ENCODE measurements around the gene ZNF687. TPM values are rescaled to one million over a fixed set of nuclear protein-coding genes. Genes with fewer than 3 reads are reported as not detected.
A peak's percentile ranks its signal among the peaks of the same experiment; 100 is the strongest.

The ZNF687 gene
- total RNA-seq, 4 donors from 2014 or later: 30.5 to 53.5 (median 38.5) TPM

DNA sequence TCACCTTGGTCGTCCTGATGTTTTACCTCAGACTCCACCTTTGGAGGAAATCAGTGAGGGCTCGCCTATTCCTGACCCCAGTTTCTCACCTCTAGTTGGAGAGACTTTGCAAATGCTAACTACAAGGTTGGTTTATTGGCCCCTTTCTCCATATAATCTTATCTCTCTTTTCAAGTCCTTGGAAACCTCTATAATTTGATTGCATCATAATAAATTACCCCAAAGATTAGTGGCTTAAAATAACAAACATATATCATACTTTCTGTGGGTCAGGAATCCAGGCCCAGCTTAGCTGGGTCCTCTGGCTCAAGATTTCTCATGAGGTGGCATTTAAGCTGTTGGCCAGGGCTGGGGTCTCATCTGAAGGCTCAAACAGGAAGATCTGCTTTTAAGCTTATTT is 39.7 kb upstream of the ZNF687 start:
- Histone ChIP-seq H3K4me3 (no peak overlapping the region), H3K9me3 (no peaks in the 10 kb centered on the region), H3K4me1 (no peaks in the 10 kb centered on the region), H3K36me3 (peaks cover 0 to 100% (median 0%) of the 10 kb centered on the region in 3 donors), H3K27me3 (no peaks in the 10 kb centered on the region), H3K27ac (peak overlapping the region in 1 of 4 donors; percentile 7)
- TF ChIP-seq POLR2A (IDR thresholded peaks at IDR 0.05): no peak
- TF ChIP-seq, protein P1, sequence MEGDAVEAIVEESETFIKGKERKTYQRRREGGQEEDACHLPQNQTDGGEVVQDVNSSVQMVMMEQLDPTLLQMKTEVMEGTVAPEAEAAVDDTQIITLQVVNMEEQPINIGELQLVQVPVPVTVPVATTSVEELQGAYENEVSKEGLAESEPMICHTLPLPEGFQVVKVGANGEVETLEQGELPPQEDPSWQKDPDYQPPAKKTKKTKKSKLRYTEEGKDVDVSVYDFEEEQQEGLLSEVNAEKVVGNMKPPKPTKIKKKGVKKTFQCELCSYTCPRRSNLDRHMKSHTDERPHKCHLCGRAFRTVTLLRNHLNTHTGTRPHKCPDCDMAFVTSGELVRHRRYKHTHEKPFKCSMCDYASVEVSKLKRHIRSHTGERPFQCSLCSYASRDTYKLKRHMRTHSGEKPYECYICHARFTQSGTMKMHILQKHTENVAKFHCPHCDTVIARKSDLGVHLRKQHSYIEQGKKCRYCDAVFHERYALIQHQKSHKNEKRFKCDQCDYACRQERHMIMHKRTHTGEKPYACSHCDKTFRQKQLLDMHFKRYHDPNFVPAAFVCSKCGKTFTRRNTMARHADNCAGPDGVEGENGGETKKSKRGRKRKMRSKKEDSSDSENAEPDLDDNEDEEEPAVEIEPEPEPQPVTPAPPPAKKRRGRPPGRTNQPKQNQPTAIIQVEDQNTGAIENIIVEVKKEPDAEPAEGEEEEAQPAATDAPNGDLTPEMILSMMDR (IDR thresholded peaks at IDR 0.05): no peak
- DNase-seq: no peak

DNA sequence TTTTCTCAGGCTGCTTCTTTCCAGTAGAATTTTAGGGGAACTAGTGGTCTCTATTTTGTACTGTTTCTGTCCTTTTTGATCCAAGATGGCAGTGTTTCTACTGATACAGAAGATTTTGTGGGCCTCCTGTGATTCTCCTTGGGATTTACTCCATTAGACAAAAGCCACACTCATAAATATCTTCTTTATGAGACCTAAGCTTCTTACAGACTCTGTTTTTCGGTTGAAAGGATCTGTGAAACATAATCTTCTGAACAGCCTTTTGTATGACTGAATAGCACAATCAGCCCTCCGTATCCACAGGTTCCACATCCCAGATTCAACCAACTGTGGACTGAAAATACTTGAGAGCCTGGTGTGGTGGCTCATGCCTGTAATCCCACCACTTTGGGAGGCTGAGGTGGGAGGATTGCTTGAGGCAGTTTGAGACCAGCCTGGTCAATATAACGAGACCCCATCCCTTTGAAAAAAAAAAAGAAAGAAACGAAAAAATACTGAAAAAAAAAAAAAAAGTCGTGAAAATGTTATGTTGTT is 38.3 kb upstream of the ZNF687 start:
- no peak overlapping the region for H3K27ac ChIP-seq
- TF ChIP-seq, protein P1 (IDR thresholded peaks at IDR 0.05): no peak
- no peak for TF ChIP-seq POLR2A (IDR thresholded peaks at IDR 0.05)

DNA sequence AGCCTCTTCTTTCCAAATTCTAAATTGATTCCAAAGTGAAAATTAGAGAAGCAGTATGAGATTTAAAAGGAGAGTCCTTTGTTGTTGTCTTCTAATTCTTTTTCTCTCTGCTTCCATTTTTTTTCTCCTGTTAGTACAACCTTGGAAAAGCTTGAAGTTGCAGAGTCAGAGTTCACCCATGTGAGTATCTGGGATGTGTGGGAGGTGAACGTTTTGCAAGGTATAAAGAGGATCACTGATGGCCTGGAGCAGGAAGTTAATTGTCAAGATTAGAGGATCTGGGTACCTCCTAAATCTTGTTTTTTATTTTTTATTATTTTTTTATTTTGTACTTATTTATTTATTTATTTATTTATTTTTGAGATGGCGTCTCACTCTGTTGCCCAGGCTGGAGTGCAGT is 35.3 kb upstream of the ZNF687 start:
- H3K27me3 ChIP-seq: no peaks in the 10 kb centered on the region
- no peak for DNase-seq
- H3K27ac ChIP-seq: no peak overlapping the region
- no peaks in the 10 kb centered on the region for H3K4me1 ChIP-seq
- TF ChIP-seq, protein P1 (IDR thresholded peaks at IDR 0.05): no peak
- TF ChIP-seq POLR2A (IDR thresholded peaks at IDR 0.05): no peak
- H3K9me3 ChIP-seq: no peaks in the 10 kb centered on the region
- no peak overlapping the region for H3K4me3 ChIP-seq
- H3K36me3 ChIP-seq: peaks cover 0 to 83% (median 0%) of the 10 kb centered on the region in 3 donors

More for the DNA sequence above, 38.3 kb upstream of the ZNF687 start:
- no peak for DNase-seq
- Histone ChIP-seq H3K27me3 (no peaks in the 10 kb centered on the region), H3K4me1 (no peaks in the 10 kb centered on the region), H3K9me3 (no peaks in the 10 kb centered on the region), H3K36me3 (peaks cover 0 to 100% (median 0%) of the 10 kb centered on the region in 3 donors), H3K4me3 (no peak overlapping the region)

DNA sequence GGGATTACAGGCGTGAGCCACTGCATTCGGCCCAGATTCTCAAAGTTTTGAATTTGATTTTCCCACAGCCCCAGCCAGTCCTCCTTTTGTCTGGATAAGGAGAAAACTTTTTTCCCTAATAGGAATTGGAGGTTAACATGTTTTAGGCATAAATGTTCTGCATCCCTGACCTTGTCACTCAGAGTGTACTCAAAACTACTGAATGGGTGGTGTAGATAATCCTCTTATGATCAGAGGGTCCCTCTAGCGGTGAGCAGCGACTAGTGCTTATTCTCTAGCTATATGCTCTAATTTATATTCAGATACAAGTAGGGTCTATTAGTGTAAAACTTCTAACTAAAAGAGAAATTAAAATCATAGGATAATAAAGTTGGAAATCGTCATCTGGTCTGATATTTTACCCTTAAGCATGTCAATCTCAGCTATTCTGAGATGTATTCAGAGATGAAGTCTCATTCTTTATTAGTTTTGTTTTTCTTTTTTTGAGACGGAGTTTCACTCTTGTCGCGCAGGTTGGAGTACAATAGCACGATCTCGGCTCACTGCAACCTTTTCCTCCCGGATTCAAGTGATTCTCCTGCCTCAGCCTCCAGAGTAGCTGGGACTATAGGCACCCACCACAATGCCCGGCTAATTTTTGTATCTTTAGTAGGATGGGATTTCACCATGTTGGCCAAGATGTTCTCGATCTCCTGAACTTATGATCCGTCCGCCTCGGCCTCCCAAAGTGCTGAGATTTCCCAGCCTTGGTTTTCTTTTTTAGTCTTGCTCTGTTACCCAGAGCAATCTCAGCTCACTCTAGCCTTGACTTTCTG is 30.2 kb upstream of the ZNF687 start:
- TF ChIP-seq, protein P1 (IDR thresholded peaks at IDR 0.05): peak; percentile 64 to 92 (median 89)
- no peak for TF ChIP-seq POLR2A (IDR thresholded peaks at IDR 0.05)
- no peaks in the 10 kb centered on the region for H3K9me3 ChIP-seq
- no peak overlapping the region for H3K27ac ChIP-seq
- peak in 2 of 3 donors; percentile 86 to 91 for DNase-seq
- no peak overlapping the region for H3K4me3 ChIP-seq
- H3K4me1 ChIP-seq: peaks cover 0 to 12% (median 6%) of the 10 kb centered on the region in 4 donors
- peaks cover 0 to 32% (median 0%) of the 10 kb centered on the region in 3 donors for H3K36me3 ChIP-seq
- no peaks in the 10 kb centered on the region for H3K27me3 ChIP-seq

DNA sequence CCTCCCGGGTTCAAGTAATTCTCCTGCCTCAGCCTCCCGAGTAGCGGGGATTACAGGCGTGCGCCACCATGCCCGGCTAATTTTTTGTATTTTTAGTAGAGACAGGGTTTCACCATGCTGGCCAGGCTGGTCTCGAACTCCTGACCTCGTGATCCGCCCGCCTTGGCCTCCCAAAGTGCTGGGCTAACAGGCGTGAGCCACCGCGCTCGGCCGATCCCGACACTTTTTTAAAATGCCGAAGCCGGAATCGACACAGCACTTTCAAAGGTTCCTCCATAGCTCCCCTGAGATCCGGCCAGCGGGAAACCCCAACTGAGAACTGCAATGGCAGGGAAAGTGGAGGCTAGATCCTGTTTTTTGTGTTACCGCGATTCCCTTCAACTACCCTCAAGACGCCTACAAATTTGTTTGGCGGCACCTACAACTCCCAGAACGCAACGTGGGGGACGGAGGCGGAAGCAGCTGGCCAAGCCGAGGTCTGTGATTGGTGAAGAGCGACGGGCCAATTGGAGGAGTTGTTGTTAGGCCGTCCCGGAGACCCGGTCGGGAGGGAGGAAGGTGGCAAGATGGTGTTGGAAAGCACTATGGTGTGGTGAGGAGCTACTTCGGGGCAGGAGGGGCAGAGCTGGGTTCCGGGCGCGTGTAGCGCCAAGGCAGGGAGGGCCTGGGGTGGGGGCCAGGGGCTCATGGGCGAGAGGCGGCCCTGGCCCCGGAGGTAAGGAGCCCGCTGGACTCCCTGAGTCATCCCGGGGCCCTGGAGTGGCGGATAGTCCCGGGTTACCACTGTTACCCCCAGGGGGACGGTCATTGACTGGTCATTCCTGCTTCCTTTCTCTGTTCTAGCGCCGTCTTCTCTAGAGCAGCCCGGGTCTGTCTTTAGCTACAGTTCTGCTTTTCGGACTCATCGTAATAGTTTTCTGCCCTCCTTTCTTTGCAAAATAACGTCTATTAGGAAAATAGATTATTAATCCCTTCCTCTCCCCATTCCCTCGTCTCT is 27.6 kb upstream of the ZNF687 start, which contains the start of gene PSMD4:
PSMD4 (plus strand) TSS at position 518 of the 997 bp plus-strand sequence; CDS start at position 567, 49 bp downstream.
- peak; percentile 90 to 97 (median 94) for DNase-seq
- peak within 1 kb of the TSS; percentile 77 to 86 (median 82) for H3K27ac ChIP-seq
- peaks cover 0 to 12% (median 6%) of the 10 kb centered on the region in 4 donors for H3K4me1 ChIP-seq
- H3K9me3 ChIP-seq: no peaks in the 10 kb centered on the region
- TF ChIP-seq, protein P1 (IDR thresholded peaks at IDR 0.05): peak in 2 of 6 experiments; percentile 3 to 17
- TF ChIP-seq POLR2A (IDR thresholded peaks at IDR 0.05): peak; percentile 49 to 77
- H3K27me3 ChIP-seq: no peaks in the 10 kb centered on the region
- H3K36me3 ChIP-seq: peaks cover 0 to 5% (median 0%) of the 10 kb centered on the region in 3 donors
- peak within 1 kb of the TSS; percentile 71 to 93 (median 76) for H3K4me3 ChIP-seq

Measured in Peyer's patch (tissue), 4 donors.